Endothelial cell of umbilical vein (primary cell): ENCODE results near the gene ABCA7. TPM values are rescaled to one million over a fixed set of nuclear protein-coding genes. Genes with fewer than 3 reads are reported as not detected.

Experiments used
- BruUV-seq: library from RNA; stranded (reverse); fragments of 400-500 nt; replicated peaks from 2 replicates; lab custom pipeline; 2021; lab: Mats Ljungman, UMichigan
- CTCF ChIA-PET: fragments of 300-600, 350-600 bp; sonication (Branson Sonifier 250); formaldehyde crosslinking; loops from one replicate; lab custom pipeline; 2021; ENCODE audit warnings: antibody characterized with exemption, inconsistent platforms; lab: Charles Lee
- POLR2A ChIA-PET: fragments of 300-600, 350-600 bp; sonication (Branson Sonifier 250); formaldehyde crosslinking; loops from one replicate; lab custom pipeline; 2021; ENCODE audit warnings: antibody characterized with exemption, inconsistent platforms; lab: Charles Lee
- DNase-seq: peaks from one replicate; pipeline ENCODE4 v3.0.0-alpha.2; 2011; ENCODE audit warnings: low read depth, low spot score
- FAIRE-seq: peaks from 2 replicates; lab custom pipeline; 2011; peaks lifted over from hg19 to GRCh38; lab: Jason Lieb, UNC
- H2AFZ ChIP-seq: 2 replicates; pipeline ENCODE4 v1.6.0; 2012; ENCODE audit warnings: low read depth, low read length, control low read depth, inconsistent platforms
- H3K27ac ChIP-seq: 2 replicates; pipeline ENCODE4 v1.5.1; 2011; ENCODE audit warnings: low read depth, mild to moderate bottlenecking, control low read depth, low read length, moderate library complexity; ENCODE audit not compliant: insufficient read depth
- H3K27me3 ChIP-seq, 2 experiments: 2 replicates each; pipeline versions ENCODE4 v1.6.0 to v1.6.1; 2011; ENCODE audit warnings: low read length in 2 of 2, mixed read lengths in 1 of 2; ENCODE audit not compliant: control insufficient read depth in 2 of 2, insufficient read depth in 2 of 2
- H3K36me3 ChIP-seq, 2 experiments: 2 replicates in 1 of 2; 3 replicates in 1 of 2; pipeline ENCODE4 v1.5.1; 2011; ENCODE audit warnings: low read length in 2 of 2, mild to moderate bottlenecking in 1 of 2, moderate library complexity in 1 of 2; ENCODE audit not compliant: control insufficient read depth in 2 of 2, insufficient read depth in 2 of 2; ENCODE audit errors: extremely low read depth in 1 of 2
- H3K4me1 ChIP-seq: 3 replicates; pipeline ENCODE4 v1.5.1; 2011; ENCODE audit warnings: mild to moderate bottlenecking, low read length; ENCODE audit not compliant: control insufficient read depth, insufficient read depth; ENCODE audit errors: extremely low read depth
- H3K4me2 ChIP-seq: 2 replicates; pipeline ENCODE4 v1.6.1; 2011; ENCODE audit warnings: low read length, control low read depth, mixed read lengths; ENCODE audit not compliant: insufficient read depth
- H3K4me3 ChIP-seq, 3 experiments: fragments of 200-600 bp in 1 of 3; sonication (generic), shearing (Covaris generic) in 1 of 3; replicated peaks in 1 of 3; 2 replicates each; pipeline ENCODE4 v1.5.1; 2011 to 2016; ENCODE audit warnings: control low read depth in 3 of 3, low read length in 3 of 3, mild to moderate bottlenecking in 2 of 3, inconsistent platforms in 1 of 3, low read depth in 1 of 3, moderate library complexity in 1 of 3; ENCODE audit not compliant: insufficient read depth in 1 of 3
- H3K79me2 ChIP-seq: 2 replicates; pipeline ENCODE4 v1.6.0; 2012; ENCODE audit warnings: low read length, inconsistent platforms; ENCODE audit not compliant: control insufficient read depth, insufficient read depth
- H3K9ac ChIP-seq: replicated peaks from 2 replicates; pipeline ENCODE3; 2011; ENCODE audit warnings: low read length, control low read depth; ENCODE audit not compliant: insufficient read depth; ENCODE audit errors: extremely low read depth
- H3K9me1 ChIP-seq: replicated peaks from 3 replicates; pipeline ENCODE4 v1.6.0; 2011; ENCODE audit warnings: mild to moderate bottlenecking, low read length; ENCODE audit not compliant: control insufficient read depth, insufficient read depth; ENCODE audit errors: extremely low read depth
- H3K9me3 ChIP-seq: replicated peaks from 2 replicates; pipeline ENCODE4 v1.5.1; 2012; ENCODE audit warnings: low read length, inconsistent platforms; ENCODE audit not compliant: control insufficient read depth, insufficient read depth
- H4K20me1 ChIP-seq: replicated peaks from 2 replicates; pipeline ENCODE3; 2011; ENCODE audit warnings: mild to moderate bottlenecking, low read length; ENCODE audit not compliant: control insufficient read depth, insufficient read depth; ENCODE audit errors: extremely low read depth
- EZH2 ChIP-seq: IDR thresholded peaks from 2 replicates; pipeline ENCODE4 v1.6.1; 2012; ENCODE audit warnings: borderline replicate concordance, low read depth, mild to moderate bottlenecking, moderate library complexity, low read length, inconsistent platforms; ENCODE audit not compliant: severe bottlenecking
- FOS ChIP-seq: IDR thresholded peaks from 2 replicates; pipeline ENCODE4 v1.6.1; 2011; ENCODE audit warnings: mild to moderate bottlenecking, low read length, moderate library complexity, borderline replicate concordance; ENCODE audit not compliant: insufficient read depth
- GATA2 ChIP-seq: IDR thresholded peaks from 2 replicates; pipeline ENCODE4 v1.7.0; 2011; ENCODE audit warnings: low read depth, mild to moderate bottlenecking, moderate library complexity, mixed read lengths, low read length; ENCODE audit not compliant: insufficient read length, insufficient read depth
- JUN ChIP-seq: IDR thresholded peaks from 2 replicates; pipeline ENCODE4 v1.6.1; 2011; ENCODE audit warnings: borderline replicate concordance, low read depth; ENCODE audit not compliant: insufficient read length, insufficient read depth
- MYC ChIP-seq: IDR thresholded peaks from one replicate; pipeline ENCODE4 v1.6.1; 2011; ENCODE audit warnings: mild to moderate bottlenecking, low read depth, low read length
- POLR2A ChIP-seq: IDR thresholded peaks from 2 replicates; pipeline ENCODE4 v1.6.1; 2012; ENCODE audit warnings: low read depth, mild to moderate bottlenecking, control low read depth, low read length
- POLR2AphosphoS5 ChIP-seq: IDR thresholded peaks from 2 replicates; pipeline ENCODE4 v1.6.1; 2012; ENCODE audit warnings: low read depth, mild to moderate bottlenecking, control low read depth, low read length, moderate library complexity; ENCODE audit not compliant: insufficient read depth
- dilution Hi-C: fragments of 300-500 bp; cut with MboI; formaldehyde crosslinking; loops from one replicate; pipeline ENCODE4 v1.15.0; 2019; ENCODE audit warnings: low sequenced_read_pairs; ENCODE audit not compliant: extremely low pct_ligation_motif_present
- intact Hi-C: fragments of 100-400 bp; cut with micrococcal nuclease; formaldehyde crosslinking; loops from one replicate; pipeline ENCODE4 v1.10.0; 2022
- polyA plus RNA-seq, 4 experiments: library from polyadenylated mRNA; depleted of rRNA in 3 of 4; stranded (reverse) in 3 of 4; unstranded in 1 of 4; fragments of >200 nt; gene quantifications; 2 replicates each; pipeline versions ENCODE4 v1.2.1 to v1.2.3, GENCODE V29; 2011 to 2012; ENCODE audit warnings: missing spikeins in 1 of 4
- total RNA-seq: library from RNA; stranded (reverse); gene quantifications from 2 replicates; pipeline ENCODE4 v1.2.3, GENCODE V29; 2021
- TF ChIP-seq, protein P1 (sequence below), 2 donors: IDR thresholded peaks; 1 replicate in 1 of 2; 2 replicates in 1 of 2; pipeline ENCODE4 v1.5.1; 2011; ENCODE audit warnings: low read length in 2 of 2, mild to moderate bottlenecking in 2 of 2, moderate library complexity in 2 of 2, control low read depth in 1 of 2, inconsistent platforms in 1 of 2, low read depth in 1 of 2; ENCODE audit not compliant: insufficient read depth in 1 of 2; ENCODE audit errors: extremely low read depth in 1 of 2
- TF ChIP-seq, protein P2 (sequence below): IDR thresholded peaks from 2 replicates; pipeline ENCODE4 v1.6.1; 2011; ENCODE audit not compliant: insufficient read depth, insufficient read length

ABCA7 gene
- total and polyA plus RNA-seq, 2 donors (not counting 3 experiments of a cell fraction or from before 2014, with no cell fraction given), result 5.7 to 9.8 TPM

- Histone ChIP-seq H3K9me1 (no peaks in the 10 kb centered on the region), H3K4me3 (no peak overlapping the region), H3K27me3 (no peaks in the 10 kb centered on the region), H3K4me1 (peaks cover 12% of the 10 kb centered on the region), H3K4me2 (no peak overlapping the region), H3K36me3 (peaks cover 11 to 33% of the 10 kb centered on the region in 2 experiments), H3K9me3 (no peaks in the 10 kb centered on the region), H3K79me2 (peaks cover 18% of the 10 kb centered on the region), H3K27ac (no peak overlapping the region), H3K9ac (no peak overlapping the region), H2AFZ (no peak overlapping the region), H4K20me1 (no peaks in the 10 kb centered on the region)
- FAIRE-seq, result no peak
- POLR2A ChIA-PET, result no interaction called here
- TF ChIP-seq GATA2 (no peak), EZH2 (no peak), FOS (no peak), POLR2A (no peak), POLR2AphosphoS5 (no peak), JUN (no peak), MYC (no peak)
- TF ChIP-seq, protein P1, sequence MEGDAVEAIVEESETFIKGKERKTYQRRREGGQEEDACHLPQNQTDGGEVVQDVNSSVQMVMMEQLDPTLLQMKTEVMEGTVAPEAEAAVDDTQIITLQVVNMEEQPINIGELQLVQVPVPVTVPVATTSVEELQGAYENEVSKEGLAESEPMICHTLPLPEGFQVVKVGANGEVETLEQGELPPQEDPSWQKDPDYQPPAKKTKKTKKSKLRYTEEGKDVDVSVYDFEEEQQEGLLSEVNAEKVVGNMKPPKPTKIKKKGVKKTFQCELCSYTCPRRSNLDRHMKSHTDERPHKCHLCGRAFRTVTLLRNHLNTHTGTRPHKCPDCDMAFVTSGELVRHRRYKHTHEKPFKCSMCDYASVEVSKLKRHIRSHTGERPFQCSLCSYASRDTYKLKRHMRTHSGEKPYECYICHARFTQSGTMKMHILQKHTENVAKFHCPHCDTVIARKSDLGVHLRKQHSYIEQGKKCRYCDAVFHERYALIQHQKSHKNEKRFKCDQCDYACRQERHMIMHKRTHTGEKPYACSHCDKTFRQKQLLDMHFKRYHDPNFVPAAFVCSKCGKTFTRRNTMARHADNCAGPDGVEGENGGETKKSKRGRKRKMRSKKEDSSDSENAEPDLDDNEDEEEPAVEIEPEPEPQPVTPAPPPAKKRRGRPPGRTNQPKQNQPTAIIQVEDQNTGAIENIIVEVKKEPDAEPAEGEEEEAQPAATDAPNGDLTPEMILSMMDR (IDR thresholded peaks at IDR 0.05; ENCODE audit: extremely low read depth in 1 of 2, insufficient read depth in 1 of 2, low read depth in 1 of 2, low read length in 2 of 2), result no peak
- TF ChIP-seq, protein P2, sequence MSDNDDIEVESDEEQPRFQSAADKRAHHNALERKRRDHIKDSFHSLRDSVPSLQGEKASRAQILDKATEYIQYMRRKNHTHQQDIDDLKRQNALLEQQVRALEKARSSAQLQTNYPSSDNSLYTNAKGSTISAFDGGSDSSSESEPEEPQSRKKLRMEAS, result no peak
- dilution Hi-C loops, result no loop called here
- CTCF ChIA-PET, result interaction anchor here (1.2 kb wide), 1 partner anchor 37 kb away, joined by 3 read pairs; no protein-coding TSS in a partner anchor
- no peak for DNase-seq
- intact Hi-C loops, result loop anchor here (10.0 kb wide), 1 partner anchor 173 kb away; no protein-coding TSS in a partner anchor
- BruUV-seq, result no TSS peak
Observed at GRCh38 chr19:1107661-1108261, 67.9 kb downstream of the ABCA7 start.
